ENCODE results near the gene CHAMP1.

DNA sequence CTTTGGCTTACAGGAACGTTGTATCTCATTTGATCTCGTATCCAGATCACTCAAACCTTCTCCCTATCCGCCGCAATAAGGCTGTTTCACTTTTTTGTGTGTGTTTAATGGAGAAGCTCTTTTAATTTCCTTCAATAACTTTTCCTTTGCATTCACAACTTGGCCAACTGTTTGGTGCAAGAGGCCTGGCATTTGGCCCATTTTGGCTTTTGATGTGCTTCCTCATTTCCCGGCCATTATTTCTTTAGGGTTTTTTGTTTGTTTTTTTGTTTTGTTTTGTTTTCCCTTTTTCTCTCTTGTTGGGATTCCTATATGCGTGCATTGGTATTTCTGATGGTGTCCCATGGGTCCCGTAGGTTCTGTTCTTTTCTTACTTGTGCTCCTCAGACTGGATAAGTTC lies 39.0 kb upstream of the CHAMP1 start:
- TF ChIP-seq ZFP41 (CRISPR knock-in tag; IDR thresholded peaks at IDR 0.05; ENCODE audit: borderline replicate concordance) (no peak), NR2F2 (IDR thresholded peaks at IDR 0.05; ENCODE audit: borderline replicate concordance, low read depth) (no peak), MAZ (IDR thresholded peaks at IDR 0.05; ENCODE audit: borderline replicate concordance, low read depth, low read length) (no peak), MAZ (CRISPR knock-in tag; IDR thresholded peaks at IDR 0.05; ENCODE audit: low read depth) (no peak), ZNF253 (CRISPR knock-in tag; IDR thresholded peaks at IDR 0.05; ENCODE audit: borderline replicate concordance) (no peak), HDAC2 (CRISPR knock-in tag; IDR thresholded peaks at IDR 0.05) (no peak), KDM2A (CRISPR knock-in tag; IDR thresholded peaks at IDR 0.05; ENCODE audit: borderline replicate concordance, low read depth) (no peak)
- TF ChIP-seq, protein P1, sequence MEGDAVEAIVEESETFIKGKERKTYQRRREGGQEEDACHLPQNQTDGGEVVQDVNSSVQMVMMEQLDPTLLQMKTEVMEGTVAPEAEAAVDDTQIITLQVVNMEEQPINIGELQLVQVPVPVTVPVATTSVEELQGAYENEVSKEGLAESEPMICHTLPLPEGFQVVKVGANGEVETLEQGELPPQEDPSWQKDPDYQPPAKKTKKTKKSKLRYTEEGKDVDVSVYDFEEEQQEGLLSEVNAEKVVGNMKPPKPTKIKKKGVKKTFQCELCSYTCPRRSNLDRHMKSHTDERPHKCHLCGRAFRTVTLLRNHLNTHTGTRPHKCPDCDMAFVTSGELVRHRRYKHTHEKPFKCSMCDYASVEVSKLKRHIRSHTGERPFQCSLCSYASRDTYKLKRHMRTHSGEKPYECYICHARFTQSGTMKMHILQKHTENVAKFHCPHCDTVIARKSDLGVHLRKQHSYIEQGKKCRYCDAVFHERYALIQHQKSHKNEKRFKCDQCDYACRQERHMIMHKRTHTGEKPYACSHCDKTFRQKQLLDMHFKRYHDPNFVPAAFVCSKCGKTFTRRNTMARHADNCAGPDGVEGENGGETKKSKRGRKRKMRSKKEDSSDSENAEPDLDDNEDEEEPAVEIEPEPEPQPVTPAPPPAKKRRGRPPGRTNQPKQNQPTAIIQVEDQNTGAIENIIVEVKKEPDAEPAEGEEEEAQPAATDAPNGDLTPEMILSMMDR (CRISPR knock-in tag; IDR thresholded peaks at IDR 0.05): no peak
- TF ChIP-seq, protein P2, sequence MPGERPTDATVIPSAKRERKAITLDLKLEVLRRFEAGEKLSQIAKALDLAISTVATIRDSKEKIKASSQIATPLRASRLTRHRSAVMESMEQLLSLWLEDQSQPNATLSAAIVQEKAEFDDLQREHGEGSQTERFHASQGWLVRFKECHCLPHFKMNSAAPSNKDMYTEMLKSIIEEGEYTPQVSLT (CRISPR knock-in tag; IDR thresholded peaks at IDR 0.05; ENCODE audit: borderline replicate concordance, low read depth): no peak
- TF ChIP-seq, protein P3, sequence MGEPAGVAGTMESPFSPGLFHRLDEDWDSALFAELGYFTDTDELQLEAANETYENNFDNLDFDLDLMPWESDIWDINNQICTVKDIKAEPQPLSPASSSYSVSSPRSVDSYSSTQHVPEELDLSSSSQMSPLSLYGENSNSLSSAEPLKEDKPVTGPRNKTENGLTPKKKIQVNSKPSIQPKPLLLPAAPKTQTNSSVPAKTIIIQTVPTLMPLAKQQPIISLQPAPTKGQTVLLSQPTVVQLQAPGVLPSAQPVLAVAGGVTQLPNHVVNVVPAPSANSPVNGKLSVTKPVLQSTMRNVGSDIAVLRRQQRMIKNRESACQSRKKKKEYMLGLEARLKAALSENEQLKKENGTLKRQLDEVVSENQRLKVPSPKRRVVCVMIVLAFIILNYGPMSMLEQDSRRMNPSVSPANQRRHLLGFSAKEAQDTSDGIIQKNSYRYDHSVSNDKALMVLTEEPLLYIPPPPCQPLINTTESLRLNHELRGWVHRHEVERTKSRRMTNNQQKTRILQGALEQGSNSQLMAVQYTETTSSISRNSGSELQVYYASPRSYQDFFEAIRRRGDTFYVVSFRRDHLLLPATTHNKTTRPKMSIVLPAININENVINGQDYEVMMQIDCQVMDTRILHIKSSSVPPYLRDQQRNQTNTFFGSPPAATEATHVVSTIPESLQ (CRISPR knock-in tag; conservative IDR thresholded peaks at IDR 0.05): no peak
